HG03565 (cell line): ENCODE data around the gene SMCO4.
A peak's percentile ranks its signal among the peaks of the same experiment; 100 is the strongest.

Experiments used
- ATAC-seq: cut with Tn5 transposase; IDR thresholded peaks from one replicate; pipeline ENCODE4 v1.9.1; 2021; ENCODE audit warnings: mild to moderate bottlenecking, moderate library complexity; ENCODE audit not compliant: unreplicated experiment

SMCO4 gene

DNA sequence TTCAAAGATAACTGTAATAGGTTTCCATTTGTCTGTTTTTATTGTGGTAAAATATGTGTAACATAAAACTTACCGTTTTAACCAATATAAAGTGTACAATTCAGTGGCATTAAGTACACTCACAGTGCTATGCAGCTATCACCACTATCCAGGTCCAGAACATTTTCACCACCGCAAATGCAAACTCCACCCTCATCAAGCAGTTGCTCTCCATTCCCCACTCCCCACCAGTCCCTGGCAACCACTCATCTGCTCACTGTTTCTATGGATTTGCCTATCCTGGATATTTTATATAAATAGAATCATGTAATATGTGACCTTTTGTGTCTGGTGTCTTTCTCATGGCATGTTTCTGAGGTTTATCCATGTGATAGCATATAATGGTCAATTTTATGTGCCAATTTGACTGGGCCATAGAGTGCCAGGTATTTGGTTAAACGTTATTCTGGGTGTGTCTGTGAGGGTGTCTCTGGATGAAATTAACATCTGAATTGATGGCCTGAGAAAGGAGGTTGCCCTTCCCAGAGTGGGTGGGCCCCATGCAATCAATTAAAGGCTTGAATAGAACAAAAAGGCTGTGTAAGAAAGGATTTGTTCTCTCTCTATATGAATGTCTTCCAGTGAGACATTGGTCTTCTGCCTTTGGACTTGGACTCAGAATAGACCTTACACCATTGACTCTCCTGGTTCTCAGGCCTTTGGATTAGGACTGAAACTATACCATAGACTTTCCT, 17.2 kb upstream of the SMCO4 start:
- ATAC-seq = no peak

DNA sequence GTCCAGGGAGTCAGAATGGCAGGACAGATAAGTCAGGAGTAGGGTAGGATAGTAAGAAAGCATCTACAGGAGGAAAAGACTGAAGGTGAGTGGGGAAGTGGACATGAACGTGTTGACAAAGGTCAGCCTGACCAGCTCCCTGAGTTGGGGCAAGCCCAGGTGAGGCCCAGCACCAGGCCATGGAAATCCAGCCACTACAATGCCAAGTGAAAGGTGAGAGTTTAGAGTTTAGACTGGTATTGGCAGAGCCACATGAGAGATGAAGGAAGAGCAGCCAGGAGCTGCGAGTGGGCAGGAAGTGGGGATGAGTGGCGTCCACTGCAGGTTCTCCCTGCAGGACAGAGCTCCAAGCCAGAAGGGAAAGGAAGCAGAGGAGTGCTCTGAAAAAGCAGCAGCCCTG, 16.5 kb upstream of the SMCO4 start:
- no peak for ATAC-seq

- no peak for ATAC-seq
Measured at GRCh38 chr11:93552874-93553273, 9.7 kb upstream of the SMCO4 start.

DNA sequence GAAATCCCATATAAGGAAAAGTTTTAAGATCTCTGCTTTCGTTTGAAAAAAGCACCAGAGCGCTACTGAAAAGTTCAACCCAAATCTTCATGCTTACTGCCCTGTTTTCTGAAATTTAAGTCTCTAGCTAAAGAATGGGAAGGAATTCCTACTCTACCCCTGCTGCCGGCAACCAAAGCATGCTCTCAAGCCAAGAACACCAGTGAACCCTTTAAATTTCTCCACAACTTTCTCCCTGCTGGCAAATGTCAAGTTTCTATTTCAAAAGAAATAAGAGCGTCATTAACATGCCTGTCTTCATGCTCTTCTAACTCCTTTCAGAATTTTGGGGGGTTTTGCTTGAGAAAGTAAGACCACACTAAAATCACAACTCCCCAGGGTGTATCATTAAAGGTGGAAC, 6.8 kb upstream of the SMCO4 start:
- no peak for ATAC-seq

GRCh38 chr11:93548679-93549319, 5.6 kb upstream of the SMCO4 start:
- no peak for ATAC-seq

DNA sequence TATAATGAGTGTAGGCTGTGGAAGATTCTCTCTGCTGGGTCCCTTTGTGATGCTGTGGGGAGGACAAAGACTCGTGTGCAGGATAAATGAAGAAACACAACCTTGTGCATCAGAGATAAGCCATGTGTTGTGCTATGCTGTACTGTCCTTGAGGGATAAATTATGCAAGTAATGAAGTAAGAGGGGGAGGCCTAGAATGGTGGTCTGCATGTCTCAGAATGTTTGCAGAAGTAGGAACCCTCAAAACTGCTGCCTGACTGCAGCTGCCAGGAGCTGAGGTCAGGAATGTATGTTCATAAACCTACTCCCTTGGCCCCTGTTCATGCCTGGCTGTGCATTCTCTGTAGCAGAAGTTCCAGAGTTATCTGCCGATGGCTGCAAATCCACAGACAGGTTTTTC, 4.6 kb upstream of the SMCO4 start:
- ATAC-seq = no peak

DNA sequence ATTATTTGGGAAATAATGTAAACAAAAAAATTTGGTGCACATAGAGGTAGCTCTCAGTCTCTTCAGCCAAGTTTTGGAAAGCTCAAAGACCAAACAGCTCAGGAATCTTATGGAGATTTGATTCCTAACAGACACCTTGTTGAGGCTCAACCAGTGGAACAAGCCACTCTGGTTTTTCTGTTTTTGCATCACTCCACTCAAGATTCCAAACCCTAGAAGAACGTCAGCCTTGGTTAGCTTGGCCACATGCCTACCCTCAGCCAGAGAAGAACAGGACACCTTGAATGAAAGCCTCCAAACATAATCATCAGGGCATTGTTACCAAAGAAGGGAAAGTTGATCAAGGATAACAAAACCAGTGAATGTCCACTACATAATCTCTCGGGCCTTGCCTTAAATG, 3.8 kb upstream of the SMCO4 start:
- no peak for ATAC-seq

- ATAC-seq = no peak
Measured at GRCh38 chr11:93545566-93545965, 2.4 kb upstream of the SMCO4 start.

DNA sequence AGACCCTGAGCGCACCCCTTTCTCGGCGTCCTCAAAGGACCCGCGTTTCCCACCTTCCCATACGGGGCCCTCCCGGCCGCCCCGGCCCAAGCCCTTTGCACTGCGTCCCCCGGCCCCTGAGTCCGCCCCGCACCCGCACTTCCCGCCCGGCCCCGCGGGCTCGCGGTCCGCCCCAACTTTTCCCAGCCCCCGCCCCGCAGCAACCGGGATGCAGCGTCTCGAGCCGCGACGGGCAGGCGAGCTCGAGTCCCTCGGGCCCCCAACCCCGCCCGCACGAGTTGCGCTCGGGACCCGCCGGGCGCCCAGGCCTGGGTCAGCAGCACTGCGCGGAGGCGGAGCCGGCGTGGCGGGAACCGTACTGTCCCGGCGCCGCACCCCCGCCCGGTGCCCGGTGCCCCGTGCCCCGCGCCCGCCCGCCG, 371 bp downstream of the SMCO4 start:
- peak; percentile 20 for ATAC-seq

GRCh38 chr11:93541884-93542810, 1.0 kb downstream of the SMCO4 start:
- peak; percentile 40 for ATAC-seq

- no peak for ATAC-seq
Measured at GRCh38 chr11:93540896-93541553, 2.2 kb downstream of the SMCO4 start.

DNA sequence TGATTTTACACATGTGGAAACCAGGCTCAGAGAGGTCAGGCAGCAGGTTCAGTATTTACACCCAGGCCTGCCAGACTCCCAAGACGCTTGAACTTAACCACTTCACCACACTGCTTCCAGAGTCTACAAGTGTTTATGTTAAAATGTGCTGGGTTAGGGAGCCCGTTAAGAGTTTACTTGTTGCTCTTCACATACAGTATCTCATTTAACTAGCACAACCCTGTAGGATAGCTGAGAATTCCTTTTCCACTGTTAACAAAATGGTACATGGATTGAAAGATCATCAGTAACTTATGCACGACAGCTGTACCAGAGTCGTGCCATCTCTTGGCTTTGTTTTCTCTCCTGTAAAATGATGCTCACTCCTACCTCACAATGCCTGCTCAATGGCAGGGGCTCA, 2.9 kb downstream of the SMCO4 start:
- no peak for ATAC-seq

DNA sequence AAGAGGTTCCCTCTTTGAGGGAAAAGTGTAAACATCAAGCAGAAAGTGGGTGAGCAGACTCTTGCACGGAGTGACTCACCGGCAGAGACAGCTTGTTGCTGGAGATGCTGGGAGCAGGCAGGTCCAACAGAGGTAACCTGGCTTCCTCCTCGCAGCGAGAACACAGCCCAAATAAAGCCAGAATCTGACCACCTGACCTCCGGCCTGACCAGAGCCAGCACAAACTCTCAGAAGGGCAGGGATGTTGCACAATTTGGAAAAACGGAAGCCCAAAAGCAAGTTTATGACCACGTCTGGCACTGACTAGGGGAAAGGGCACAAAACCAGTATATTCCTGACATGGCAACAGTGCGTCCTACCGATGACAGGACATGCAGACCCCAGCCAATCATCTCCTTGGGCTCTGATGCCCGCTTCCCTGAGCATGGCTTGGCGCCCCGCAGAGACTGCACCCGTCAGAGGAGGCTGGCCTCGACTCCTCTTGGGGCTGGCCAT, 5.4 kb downstream of the SMCO4 start:
- ATAC-seq = no peak

GRCh38 chr11:93537049-93537448, 6.1 kb downstream of the SMCO4 start:
- no peak for ATAC-seq

DNA sequence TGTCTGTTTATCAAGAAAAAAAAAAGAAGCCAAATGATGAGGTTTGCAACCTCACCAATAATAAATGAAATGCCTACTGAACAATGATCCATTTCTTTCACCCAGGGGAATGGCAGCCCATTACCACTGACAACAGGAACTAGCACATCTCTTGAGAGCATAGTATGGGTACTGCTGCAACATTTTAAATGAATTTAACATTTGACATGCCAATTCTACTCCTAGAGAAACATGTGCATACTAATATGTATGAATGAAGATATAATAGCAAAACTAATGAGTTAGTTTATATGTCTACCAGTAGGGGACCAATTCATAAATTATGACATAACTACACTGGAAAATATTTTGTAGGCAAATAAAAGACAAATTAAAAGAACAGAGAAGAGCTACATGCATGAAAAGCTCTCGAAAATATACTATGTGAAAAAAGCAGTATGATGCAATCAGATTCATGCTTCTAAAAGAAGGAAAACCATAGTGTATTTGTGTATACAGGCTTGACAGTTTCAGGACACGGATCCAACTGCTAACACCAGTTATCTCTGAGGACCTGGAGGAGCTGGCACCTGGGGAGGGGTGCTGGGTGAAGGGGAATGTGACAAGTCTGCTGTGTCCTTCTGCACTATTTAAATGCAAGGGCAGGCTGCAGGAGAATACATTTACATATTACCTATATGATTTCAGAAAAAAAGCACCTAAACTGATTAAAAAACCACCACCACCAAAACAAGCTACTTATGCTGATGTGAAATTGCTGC, 6.9 kb downstream of the SMCO4 start:
- peak; percentile 6 for ATAC-seq

DNA sequence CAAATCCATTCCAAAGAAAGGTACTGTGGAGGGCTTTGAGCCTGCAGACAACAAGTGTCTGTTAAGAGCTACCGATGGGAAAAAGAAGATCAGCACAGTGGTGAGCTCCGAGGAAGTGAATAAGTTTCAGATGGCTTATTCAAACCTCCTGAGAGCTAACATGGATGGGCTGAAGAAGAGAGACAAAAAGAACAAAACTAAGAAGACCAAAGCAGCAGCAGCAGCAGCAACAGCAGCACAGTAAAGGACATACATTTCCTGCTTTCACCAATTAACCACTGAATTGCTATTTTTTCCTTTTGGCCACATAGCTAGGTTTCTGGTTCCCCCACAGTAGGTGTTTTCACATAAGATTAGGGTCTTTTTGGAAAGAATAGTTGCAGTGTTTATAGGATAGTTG, 7.6 kb downstream of the SMCO4 start:
- peak; percentile 51 for ATAC-seq

GRCh38 chr11:93532806-93533205, 10.4 kb downstream of the SMCO4 start:
- no peak for ATAC-seq

- peak; percentile 24 for ATAC-seq
Measured at GRCh38 chr11:93532281-93532789, 10.9 kb downstream of the SMCO4 start.

DNA sequence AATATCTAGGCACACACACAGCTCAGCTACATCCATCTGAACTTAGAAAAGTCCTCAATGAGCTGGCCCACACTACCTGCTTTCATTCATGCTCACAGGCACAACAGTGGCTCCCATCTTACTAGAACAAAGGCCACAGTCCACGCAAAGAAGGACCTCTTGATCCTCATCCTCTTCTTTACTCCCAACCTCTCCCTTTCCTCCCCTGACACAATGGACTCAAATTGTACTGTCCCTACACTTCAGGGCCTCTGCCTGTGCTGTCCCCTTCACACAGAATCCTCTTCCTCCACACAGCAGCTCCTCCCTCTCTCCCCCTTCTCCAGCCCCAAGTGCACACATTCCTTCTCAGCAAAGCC, 12.7 kb downstream of the SMCO4 start:
- no peak for ATAC-seq
